Stimulated activated CD8-positive, alpha-beta memory T cell treated with anti-CD3 and anti-CD28 coated beads, Interleukin-15, amount 100 ng/mL, for 4 hours (primary cell): Measurements from ENCODE around the gene SGMS1.

ENCODE experiments used
- DNase-seq, 2 donors: peaks; one replicate each; pipeline ENCODE4 v3.0.0-alpha.2; 2020; ENCODE audit warnings: low read depth in 2 of 2

The SGMS1 gene

GRCh38 chr10:50260791-50261281 lies 362.9 kb downstream of the SGMS1 start:
- no peak for DNase-seq
